Measurements from ENCODE around the gene TMEM63A.

Gene TMEM63A

DNA sequence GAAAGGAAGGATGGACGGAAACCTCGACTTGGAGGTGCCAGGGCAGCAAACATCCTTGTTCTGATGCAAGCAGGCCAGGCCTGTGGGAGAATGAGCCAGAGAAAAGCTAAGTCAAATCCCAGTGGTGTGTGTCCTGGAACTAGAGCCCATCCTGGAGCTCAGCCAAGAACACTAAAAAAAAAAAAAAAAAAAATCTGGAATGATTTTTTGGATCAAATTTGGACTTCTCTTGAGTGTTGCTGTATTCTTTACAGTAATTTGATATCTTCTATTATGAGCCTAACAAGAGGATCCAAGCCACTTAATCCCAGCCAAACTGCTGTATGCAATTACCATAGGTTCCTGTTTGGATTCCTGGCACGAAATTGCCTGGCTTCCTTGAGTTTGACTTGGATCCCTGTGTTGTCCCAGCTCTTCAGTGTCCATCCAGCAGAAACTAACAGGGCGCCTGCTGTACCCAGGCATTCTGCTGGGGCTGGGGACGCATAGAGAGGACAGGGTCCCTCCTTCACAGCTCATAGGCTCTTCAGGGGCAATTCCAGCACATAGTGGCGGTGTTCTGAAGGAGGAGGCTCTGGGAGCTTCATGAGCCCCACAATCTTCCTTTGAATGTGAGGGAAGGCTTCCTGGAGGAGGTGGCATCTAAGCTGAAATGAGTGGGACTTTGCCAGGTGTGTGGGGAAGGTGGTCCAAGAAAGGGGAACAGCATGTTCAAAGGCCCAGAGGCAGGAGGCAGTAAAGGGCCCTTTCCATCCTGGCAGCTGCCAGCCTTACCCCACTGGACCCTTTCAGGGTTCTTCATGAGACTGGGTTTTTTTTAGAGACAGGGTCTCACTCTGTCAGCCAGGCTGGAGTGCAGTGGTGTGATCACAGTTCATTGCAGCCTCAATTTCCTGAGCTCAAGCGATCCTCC lies 47.5 kb downstream of the TMEM63A start:
- no peak for TF ChIP-seq ZFX (IDR thresholded peaks at IDR 0.05; ENCODE audit: borderline replicate concordance)
- TF ChIP-seq, protein P1, sequence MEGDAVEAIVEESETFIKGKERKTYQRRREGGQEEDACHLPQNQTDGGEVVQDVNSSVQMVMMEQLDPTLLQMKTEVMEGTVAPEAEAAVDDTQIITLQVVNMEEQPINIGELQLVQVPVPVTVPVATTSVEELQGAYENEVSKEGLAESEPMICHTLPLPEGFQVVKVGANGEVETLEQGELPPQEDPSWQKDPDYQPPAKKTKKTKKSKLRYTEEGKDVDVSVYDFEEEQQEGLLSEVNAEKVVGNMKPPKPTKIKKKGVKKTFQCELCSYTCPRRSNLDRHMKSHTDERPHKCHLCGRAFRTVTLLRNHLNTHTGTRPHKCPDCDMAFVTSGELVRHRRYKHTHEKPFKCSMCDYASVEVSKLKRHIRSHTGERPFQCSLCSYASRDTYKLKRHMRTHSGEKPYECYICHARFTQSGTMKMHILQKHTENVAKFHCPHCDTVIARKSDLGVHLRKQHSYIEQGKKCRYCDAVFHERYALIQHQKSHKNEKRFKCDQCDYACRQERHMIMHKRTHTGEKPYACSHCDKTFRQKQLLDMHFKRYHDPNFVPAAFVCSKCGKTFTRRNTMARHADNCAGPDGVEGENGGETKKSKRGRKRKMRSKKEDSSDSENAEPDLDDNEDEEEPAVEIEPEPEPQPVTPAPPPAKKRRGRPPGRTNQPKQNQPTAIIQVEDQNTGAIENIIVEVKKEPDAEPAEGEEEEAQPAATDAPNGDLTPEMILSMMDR (IDR thresholded peaks at IDR 0.05), result no peak
- H3K27ac ChIP-seq, result peak overlapping the region; percentile 65

DNA sequence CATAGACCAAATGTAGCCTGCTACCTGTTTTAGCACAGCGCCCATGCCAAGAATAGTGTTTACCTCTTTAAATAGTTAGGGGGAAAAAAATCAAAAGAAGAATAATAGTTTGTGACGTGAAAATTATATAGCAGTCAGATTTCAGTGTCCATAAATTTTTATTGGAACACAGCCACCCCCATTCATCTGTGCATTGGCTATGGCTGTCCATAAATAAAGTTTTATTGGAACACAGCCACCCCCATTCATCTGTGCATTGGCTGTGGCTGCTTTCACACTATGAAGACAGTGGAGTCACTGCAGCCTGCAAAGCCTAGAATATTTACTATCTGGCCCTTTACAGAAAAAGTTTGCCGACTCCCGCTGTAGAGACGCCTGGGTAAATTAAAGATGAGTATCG lies 51.3 kb downstream of the TMEM63A start:
- TF ChIP-seq ZFX (IDR thresholded peaks at IDR 0.05; ENCODE audit: borderline replicate concordance), result no peak
- TF ChIP-seq, protein P1 (IDR thresholded peaks at IDR 0.05), result no peak
- no peak overlapping the region for H3K27ac ChIP-seq

DNA sequence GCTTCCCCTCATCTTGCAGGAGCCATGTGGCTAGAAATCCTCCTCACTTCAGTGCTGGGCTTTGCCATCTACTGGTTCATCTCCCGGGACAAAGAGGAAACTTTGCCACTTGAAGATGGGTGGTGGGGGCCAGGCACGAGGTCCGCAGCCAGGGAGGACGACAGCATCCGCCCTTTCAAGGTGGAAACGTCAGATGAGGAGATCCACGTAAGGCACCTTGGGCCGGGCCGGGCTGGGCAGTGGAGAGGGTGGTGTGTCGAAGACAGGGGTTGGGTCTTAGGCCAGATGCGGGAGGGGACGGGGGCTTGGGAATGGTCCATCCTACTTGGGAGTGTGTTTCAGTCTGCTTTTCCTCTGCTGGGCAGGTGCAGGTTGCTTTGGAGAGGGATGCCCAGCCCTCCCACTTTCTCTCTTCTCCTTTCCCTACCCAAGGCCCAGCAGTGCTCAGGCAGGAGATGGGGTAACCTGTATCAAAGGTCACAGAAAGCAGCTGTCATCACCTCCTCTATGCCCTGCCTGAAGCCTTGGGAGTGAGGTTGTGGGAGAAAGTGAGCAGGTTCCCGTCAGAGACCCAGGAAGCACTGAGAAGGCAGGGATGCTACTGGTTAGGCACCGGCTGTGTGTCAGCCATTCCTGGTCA lies 53.4 kb downstream of the TMEM63A start:
- no peak overlapping the region for H3K27ac ChIP-seq
- TF ChIP-seq, protein P1 (IDR thresholded peaks at IDR 0.05), result no peak
- no peak for TF ChIP-seq ZFX (IDR thresholded peaks at IDR 0.05; ENCODE audit: borderline replicate concordance)

DNA sequence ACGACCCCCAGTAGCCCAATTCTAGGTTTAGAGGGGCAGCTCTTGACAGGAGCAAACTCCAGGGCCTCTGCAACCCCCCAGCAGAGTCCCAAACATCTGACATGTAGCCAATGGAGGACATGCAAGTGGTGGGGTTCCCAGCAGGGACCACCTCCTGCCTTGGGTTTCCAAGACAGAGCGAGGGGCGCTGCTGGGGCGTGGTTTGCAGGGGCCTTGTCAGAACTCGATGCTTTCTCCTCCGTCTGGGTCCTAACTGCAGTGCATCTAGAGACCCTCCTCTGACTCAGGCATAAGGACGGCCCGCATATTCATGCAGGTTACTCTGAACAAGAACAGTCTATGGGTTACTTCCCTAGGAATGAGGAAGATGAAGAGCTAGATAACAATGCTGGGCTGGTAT lies 55.1 kb downstream of the TMEM63A start:
- TF ChIP-seq, protein P1 (IDR thresholded peaks at IDR 0.05), result no peak
- no peak for TF ChIP-seq ZFX (IDR thresholded peaks at IDR 0.05; ENCODE audit: borderline replicate concordance)
- H3K27ac ChIP-seq, result no peak overlapping the region

DNA sequence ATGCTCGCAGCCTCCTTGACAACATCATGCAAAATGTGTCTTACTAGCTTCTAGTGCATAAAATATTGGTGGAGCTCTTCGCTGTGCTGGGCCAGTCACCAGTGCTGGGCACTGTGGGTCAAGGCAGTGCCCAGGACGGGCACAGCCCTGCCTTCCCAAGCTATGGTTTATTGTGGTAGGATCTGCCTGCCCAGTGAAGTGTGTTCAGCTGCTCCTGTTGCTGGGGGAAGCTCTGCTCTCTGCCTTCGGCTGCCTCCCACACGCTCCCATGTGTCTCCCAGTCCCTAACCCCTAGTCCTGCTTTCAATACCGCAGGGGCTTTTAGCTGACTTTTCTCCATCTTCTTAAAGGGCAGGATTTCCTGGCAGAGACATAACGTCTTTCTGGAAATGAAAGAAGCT lies 56.6 kb downstream of the TMEM63A start:
- no peak overlapping the region for H3K27ac ChIP-seq

DNA sequence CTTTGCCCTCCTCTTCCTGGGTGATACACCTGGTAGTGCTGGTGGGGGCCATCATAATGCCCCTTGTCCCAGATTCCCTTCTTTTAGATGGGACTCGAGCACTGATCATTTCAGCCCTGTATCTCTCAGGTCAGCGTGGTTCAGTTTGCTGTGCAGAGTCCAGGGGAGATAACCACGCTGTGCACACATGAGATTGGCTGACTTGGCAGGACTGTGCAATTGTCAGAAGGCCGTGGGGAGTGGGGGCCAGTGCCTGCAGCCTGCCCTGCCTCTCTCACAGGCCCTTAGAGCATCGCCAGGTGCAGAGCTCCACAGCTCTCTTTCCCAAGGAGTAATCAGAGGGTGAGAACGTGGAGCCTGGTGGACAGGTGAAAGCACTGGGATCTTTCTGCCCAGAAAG lies 57.1 kb downstream of the TMEM63A start:
- H3K27ac ChIP-seq, result no peak overlapping the region
- TF ChIP-seq, protein P1 (IDR thresholded peaks at IDR 0.05), result no peak
- TF ChIP-seq ZFX (IDR thresholded peaks at IDR 0.05; ENCODE audit: borderline replicate concordance), result no peak

More for the DNA sequence above, 56.6 kb downstream of the TMEM63A start:
- TF ChIP-seq ZFX (IDR thresholded peaks at IDR 0.05; ENCODE audit: borderline replicate concordance), result no peak
- TF ChIP-seq, protein P1 (IDR thresholded peaks at IDR 0.05), result no peak

DNA sequence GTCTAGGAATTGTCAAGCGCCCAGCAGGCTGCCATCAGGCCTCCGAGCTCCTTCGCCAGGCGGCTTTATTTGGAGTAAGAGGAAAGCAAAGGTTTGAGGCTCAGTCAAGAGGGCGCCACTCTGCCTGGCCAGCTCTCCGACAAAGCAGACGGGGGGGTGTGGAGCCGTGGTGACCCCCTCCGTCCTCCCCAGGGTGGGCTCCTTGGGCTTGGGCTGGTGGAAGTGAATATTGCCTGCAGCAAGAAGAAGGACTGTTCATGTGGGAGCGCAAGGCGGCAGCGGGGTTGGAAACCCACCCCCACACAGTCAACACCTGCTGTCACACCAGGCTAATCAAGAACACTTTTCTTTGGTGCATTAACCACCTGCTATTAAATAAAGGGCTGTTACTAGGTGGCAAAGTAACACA lies 57.6 kb downstream of the TMEM63A start:
- TF ChIP-seq, protein P1 (IDR thresholded peaks at IDR 0.05), result no peak
- TF ChIP-seq ZFX (IDR thresholded peaks at IDR 0.05; ENCODE audit: borderline replicate concordance), result no peak
- H3K27ac ChIP-seq, result no peak overlapping the region
